Activated CD8-positive, alpha-beta memory T cell treated with anti-CD3 and anti-CD28 coated beads, Interleukin-2, amount 50 U/mL, for 4 hours (primary cell): ENCODE data around the gene PLAC9.
"Not testable (repeated sequence)": the region's sequence is repeated elsewhere in the genome, so short reads cannot be mapped to it uniquely, and the experiment has no call there.

Experiments used
- DNase-seq: peaks from one replicate; pipeline ENCODE4 v3.0.0-alpha.2; 2020

PLAC9 gene, protein sequence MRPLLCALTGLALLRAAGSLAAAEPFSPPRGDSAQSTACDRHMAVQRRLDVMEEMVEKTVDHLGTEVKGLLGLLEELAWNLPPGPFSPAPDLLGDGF

DNA sequence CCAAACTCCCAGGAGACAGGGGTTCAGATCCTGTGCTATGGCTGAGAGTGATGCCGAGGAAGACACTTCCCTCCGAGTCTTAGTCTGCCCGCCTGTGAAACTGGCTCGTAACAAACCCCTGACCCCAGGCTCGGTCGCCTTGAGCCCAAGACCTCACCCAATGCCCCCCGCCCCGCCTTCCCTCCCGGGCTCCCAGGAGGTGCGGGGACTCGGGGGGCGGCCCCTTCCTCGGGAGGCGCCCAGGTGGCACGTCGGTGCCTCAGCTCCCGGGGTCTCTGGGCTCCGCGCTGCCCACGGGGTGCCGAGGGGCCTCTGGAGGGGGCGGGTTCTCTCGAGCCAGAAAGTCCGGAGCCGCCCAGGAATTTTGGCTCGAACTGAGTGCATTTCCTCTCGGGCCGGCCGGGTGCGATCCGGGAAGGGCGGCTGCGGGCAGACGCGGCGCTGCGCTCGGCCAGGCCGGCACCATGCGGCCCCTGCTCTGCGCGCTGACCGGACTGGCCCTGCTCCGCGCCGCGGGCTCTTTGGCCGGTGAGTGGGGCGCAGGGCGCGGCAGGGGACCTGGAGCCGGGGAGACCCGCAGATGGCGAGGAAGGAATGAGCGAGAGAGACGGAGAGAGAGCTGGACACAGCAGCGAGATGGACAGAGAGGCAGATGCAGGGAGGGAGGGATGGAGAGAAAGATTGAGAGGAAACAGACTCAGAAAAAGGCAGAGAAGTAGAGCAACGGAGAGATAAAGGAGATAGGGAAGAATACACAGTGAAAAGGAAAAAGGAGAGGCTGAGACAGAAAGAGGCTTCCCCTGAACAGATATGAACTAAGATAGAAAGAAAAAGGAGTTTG lies at the start of gene PLAC9:
TSS of gene PLAC9 (plus strand) at position 432 of the 841 bp plus-strand sequence. CDS start at position 465, 33 bp downstream.
- no peak for DNase-seq

DNA sequence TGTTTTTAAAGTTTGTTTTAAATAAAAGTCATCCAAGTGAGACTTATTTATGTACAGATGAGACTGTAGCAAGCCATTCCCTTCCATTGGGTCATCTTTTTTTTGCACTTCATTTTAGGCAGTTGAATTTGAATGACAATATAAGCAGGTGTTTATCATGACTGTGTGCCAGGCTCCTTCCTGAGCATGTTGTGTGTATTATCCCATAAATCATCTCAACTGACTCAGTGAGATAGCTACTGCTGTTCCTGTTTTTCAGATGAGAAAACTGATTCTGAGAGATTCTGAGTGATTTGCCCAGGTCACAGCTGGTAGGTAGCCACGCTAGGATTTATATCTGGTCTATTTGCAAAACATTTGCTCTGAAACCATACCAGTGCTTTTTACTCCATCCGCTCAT lies 42.4 kb upstream of the PLAC9 start:
- DNase-seq, result no peak

DNA sequence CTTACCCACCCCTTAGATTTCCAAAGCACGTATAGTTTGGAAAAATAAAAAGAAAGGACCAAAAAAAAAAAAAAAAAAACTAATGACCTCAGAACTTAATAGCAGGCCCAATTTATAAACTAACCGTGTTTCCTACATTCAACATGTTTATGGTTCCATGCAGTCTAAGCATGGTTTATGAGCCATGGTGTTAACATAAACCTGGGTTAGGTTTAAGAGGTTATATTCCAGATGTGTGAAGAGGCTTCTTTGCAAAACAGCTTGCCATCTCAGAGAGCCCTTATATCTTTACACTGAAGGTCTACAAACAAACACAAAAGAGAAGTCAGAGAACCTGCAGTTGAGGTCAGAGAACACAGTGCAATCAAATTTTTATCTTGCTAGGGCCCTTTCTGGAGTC lies 38.3 kb upstream of the PLAC9 start:
- DNase-seq, result no peak

DNA sequence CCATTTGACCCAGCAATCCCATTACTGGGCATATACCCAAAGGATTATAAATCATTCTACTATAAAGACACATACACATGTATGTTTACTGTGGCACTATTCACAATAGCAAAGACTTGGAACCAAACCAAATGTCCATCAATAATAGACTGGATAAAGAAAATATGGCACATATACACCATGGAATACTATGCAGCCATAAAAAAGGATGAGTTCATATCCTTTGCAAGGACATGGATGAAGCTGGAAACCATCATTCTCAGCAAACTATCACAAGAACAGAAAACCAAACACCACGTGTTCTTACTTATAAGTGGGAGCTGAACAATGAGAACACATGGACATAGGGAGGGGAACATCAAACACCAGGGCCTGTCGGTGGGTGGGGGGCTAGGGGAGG lies 34.3 kb upstream of the PLAC9 start:
- DNase-seq, result not testable (repeated sequence)

DNA sequence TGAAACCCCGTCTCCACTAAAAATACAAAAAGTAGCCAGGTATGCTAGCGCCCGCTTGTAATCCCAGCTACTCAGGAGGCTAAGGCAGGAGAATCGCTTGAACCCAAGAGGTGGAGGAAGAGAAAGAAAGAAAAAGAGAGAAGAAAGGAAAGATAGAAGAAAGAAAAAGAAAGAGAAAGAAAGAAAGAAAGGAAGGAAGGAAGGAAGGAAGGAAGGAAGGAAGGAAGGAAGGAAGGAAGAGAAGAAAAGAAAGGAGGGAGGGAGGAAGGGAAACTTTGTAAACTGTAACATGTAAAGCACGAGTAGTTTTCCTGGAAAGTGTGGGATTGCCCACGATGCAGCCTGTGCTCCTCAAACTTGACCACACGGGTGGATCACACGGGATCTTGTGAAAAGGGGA lies 33.2 kb upstream of the PLAC9 start:
- not testable (repeated sequence) for DNase-seq

DNA sequence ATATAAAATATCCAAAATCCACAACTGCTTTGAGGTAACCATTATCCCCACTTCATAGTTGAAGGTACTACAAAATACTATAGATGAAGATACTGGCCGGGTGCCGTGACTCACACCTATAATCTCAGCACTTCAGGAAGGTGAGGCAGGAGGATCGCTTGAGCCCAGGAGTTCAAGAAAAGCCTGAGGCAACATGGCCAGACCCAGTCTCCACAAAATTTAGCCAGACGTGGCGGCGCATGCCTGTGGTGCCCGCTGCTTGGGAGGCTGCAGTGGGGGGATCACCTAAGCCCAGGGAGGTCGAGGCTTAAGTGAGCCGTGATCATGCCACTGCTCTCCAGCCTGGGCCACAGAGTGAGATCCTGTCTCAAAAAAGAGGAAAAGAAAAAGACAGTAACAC lies 32.4 kb upstream of the PLAC9 start:
- no peak for DNase-seq

DNA sequence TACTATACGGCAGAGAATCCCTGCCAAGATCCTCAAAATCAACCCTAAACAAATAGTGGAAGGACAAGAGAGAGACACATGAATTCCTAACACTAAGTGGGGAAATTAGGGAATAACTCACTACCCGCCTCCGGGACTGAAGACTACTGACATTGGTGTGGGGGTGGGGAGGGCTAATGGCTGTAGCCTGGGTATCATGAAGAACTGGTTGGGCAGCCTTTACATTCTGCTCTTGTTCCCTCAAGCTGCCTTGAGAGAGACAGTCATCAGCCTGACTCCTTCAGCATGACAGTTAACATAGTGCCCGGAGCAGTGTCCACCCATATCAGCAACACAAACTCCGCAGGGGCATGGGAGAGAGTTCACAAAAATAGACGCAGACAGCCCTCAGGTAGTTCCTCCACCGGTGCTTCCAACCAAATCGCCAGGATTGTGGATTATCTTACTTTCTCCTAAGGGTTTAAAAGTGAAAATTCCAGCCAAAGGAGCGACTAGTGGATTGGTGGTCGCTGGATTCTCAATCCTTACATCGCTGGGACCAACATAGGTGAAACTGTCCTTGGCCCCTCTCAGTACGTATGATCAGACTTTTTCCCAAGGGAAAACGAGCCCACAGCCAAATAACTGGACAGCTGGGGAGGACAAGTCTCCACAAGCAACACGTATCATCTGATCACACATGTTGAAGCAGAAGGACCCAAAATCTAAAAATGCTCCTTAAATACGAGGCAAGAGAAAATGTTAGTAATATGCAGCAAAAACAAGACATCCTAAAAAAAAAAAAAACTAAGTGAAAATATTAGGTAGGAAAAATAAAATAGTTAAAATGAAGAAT lies 31.5 kb upstream of the PLAC9 start:
- DNase-seq, result no peak

DNA sequence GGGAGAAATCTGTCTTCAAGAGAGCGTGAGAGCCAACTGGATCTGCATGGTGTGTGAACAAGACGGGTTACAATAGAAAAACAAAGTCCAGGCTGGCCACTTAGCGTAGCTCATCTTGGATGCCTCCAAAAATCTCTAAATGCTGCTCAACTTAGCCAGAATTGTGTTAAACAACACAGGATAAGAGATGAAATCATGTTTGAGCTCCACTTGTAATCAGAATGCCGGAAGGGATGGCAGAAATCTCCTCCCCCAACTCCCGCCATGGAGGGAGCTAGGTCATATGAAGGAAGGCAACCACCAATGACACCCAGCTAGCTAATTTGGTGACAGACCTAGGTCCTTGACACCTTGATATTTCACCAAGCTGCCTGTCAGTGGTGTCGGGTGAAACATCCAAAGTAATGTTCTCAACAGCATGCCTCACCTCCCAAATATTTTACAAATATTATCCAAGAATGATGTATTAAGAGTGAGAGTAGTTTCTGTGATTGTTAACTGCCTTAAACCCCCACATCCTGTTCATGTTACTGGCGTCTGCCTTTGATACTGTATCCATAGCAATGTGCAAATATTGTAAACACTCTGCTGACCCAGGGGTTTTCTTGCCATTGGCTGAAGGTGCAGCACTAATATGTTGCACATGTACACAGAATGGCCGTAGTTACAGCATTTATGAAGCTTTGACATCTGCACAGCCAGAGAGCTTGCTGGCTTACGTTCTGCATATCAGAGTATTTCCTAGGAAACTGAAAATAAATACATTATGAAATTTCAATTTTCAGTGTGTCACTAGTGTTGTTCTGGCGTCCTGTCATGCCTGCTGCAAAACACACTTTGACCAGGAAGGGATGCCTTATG lies 28.2 kb upstream of the PLAC9 start:
- DNase-seq, result no peak

DNA sequence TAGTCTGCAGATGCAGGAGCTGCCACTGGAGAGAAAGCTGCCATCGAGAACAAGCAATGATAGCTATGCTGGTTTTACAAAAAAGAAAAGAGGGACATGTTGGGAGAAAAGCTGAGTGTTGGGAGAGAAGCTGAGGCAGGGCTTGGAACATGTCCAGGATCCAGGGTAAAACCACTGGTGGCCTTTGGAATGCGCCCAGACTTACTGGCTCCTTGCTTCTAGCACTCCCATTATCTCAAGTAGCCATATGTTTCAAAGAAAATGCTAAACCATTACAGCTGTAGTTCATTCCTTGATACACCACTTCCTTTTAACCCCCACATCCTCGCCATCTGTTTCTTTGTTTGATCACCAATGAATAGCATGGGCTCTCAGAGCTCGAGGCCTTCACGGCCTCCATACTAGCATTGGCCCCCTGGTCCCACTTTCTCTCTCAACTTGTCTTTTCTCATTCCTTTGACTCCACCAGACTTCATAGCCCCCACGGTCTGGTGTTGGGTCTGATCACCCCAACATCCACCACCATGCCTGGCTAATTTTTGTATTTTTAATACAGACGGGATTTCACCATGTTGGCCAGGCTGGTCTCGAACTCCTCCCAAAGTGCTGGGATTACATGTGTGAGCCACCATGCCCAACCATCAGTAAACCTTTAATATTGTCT lies 23.8 kb upstream of the PLAC9 start:
- DNase-seq, result no peak

DNA sequence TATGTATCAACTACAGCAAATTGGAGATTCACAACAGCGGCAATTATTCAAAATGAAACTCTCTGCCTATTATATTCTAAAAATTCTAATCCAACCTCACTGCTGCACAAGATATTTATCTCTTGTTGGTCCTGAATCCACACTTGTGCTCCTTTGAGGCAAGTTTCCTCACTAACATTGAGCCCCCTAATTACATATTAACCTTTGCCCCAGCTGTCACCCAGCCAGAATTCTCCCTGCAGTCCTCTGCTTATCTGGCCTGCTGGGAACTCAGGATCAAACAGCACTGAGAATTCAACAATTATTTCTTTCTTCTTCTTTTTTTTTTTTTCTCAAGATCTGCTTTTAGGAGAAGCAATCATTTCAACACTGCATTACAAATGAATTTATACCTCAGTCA lies 21.5 kb upstream of the PLAC9 start:
- no peak for DNase-seq

DNA sequence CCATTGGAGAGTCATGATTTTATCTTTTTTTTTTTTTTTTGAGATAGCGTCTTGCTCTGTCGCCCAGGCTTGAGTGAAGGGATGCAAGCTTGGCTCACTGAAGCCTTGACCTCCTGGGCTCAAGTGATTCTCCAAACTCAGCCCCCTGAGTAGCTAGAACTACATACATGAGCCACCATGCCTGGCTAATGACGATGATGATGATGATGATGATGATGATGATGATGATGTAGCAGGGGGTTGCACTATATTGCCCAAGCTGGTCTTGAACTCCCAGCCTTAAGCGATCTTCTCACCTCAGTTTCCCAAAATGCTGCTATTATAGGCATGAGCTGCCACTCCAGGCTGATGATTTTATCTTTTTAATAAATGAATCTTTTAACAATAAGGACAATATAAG lies 13.9 kb upstream of the PLAC9 start:
- no peak for DNase-seq

DNA sequence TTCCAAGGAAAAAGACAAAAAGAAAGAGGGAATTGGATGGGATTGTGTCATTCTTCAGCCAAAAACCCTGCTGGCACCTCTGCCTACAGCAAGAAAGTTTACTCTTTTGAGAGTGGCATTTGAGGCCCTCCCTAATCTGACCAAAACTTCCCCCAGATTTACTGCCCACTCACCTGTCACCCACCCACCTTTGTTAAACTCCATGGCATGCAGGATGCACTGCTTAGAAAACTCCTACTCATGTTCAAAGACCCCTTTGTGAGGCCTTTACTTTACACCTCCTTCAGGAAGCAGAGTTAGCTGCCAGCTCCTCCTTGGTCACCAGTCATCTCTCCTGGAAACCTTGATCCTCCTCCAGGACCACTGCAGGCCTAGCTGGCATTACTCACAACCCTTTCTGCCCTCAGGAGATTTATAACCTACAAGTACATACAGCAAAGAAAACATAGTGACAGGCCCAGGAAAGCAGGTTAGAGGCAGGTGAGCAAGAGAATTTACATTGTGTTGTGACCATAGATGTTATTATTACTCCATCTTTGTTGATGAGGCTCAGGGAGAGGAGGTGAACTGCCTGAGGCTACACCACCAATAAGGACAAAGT lies 10.3 kb upstream of the PLAC9 start:
- DNase-seq, result no peak

DNA sequence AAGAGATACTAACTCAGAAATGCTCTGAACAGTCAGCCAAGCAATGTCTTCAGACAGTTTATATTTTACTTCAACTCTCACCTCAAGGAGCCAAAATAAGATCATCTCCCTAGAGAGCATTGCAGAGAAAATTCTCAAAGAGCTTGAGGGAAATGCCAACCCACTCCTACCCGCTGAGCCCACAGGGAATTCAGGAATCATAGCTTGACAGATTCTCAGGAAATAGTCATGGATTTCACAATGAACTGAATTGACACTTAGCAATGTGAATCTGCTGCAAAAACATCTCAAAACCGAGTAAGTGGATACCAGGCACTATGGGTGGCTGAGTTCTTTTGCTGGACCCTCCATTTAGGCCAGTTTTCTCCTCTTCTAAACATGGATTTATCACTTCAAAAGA lies 9.8 kb upstream of the PLAC9 start:
- no peak for DNase-seq

DNA sequence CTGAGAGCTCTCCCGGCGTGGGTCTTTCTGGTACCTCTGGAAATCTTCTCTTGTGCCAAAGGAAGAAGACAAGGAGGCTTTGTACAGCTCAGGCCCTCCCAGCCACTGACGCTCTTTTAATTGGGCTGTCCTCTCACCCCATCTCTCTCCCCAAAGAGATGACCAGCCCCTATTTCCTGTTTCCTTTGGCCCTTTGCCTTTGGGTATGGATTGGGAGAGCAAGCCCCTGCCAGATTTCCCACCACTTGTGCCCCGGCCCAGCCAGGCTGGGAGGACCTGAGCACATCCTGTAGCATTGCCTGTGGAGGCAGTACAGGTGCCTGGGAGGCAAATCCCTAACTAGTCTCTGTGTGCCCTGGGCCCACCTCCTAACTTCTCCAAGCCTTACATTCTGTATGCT lies 5.7 kb upstream of the PLAC9 start:
- DNase-seq, result no peak

DNA sequence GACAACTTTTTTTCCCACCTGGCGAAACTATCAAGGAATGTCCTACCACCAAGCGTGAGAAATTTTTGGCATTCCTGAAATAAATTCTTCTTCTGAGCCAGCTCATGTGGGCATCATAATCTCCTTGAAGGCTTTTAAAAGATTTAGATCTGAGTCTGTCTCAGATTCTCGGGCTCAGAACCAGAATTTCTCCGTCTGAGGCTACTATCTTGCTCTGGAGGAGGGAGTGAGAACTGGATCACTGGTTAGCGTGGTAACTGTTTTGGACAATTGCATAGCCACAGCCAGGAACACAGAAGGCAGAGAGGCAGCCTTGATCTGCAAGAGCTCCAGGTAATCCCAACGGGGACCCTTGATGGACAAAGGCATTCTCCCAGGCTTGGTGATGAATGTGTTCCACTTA lies 1.0 kb upstream of the PLAC9 start:
- DNase-seq, result no peak

DNA sequence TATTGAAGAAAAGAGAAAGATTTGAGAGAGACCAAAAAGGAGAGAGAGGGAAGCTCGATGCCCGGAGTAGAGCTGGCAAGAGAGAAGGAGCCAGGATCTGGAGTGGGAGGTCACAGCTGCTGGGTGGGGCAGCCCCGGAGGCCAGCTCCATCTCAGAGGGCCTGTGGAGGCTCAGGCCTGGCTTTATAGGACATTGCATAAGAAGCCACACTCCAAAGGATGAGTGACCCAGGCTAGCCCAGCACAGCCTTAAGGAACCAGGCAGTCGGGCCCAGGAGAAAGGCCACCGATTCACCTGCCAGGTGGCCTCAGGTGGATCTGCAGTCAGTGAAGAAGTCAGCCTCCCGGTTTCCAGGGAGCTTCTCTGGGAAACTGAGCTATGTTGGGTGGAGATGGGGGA lies 676 bp downstream of the PLAC9 start:
- no peak for DNase-seq

DNA sequence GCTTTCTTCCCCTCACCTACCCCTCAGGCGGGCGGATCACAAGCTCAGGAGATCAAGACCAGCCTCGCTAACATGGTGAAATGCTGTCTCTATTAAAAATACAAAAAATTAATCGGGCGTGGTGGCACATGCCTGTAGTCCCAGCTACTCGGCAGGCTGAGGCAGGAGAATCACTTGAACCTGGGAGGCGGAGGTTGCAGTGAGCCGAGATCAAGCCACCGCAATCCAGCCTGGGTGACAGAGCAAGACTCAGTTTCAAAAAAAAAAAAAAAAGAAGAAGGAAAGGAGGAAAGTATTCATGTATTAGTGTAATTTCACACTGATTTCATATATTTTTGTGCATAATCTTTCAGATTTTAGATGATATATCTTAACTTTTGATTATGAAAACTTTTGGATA lies 1.2 kb downstream of the PLAC9 start:
- not testable (repeated sequence) for DNase-seq

DNA sequence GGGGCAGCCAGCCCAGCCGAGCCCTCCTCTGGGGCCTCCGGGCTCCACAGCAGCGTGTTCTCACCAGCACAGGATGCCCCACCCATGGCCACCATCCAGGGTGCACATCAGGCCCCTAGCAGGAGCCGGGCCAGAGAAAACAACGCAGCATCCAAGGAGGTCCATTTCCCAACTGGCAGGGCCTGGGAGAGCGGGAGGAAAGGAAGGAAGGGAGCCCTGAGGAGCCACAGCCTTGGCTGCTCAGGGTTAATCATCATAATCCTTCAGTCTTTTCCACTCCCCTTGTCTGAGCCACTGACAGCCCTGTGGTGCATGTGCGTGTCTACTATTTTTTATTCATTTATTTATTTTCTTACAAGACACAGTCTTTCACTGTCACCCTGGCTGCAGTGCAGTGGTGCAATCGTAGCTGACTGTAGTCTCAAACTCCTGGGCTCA lies 3.6 kb downstream of the PLAC9 start:
- DNase-seq, result no peak

DNA sequence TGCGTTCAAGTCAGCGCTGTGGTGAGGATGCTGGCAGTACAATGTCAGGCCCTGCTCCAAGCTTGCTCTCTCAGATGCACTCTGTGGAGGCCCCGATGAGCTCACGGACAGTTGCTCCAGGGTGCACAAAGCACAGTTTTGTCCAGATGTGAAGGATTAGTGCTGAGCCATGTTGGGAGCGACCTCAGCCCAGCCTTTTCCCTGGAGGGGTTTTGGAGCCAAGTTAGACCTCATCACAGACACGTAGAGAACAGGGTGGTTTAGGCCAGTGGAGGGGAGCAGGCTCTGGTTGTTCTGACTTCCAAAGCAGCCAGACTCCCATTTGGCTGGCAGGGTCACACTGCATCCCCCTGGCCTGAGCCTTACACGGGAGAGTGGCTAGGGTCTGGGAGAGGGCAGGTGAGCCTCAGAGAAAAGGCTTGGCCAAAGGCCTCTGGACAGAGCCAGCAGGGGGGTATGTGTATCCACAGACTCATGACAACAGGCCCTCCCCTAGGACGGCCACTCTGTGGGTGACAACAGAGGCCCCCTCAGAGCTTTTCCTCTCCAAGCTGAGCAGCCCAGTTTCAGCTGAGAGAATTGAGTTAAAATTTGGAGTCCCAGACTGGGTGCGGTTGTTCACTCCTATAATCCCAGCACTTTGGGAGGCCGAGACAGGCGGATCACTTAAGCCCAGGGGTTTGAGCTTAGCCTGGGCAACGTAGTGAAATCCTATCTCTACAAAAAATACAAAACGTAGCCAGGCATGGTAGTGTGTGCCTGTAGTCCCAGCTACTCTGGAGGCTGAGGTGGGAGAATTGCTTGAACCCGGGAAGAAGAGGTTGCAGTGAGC lies 4.7 kb downstream of the PLAC9 start:
- DNase-seq, result no peak

DNA sequence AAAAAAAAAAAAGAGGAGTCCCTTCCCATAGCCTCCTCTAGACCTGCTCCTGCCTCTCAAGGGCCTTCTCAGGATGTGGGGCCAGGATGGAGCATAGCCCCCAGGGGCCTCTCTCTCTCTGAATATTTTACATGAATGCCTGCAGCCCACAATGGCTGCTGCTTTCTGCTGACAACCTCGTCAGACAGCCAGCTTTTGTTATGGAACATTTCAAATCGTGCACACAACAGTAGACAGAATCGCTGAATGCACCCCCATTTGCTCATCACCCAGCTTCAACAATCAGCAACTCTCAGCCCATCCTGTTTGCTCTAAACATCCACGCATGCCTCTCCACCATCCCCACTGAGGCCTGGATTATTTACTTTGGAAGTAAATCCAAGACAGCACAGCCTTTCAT lies 5.4 kb downstream of the PLAC9 start:
- no peak for DNase-seq

DNA sequence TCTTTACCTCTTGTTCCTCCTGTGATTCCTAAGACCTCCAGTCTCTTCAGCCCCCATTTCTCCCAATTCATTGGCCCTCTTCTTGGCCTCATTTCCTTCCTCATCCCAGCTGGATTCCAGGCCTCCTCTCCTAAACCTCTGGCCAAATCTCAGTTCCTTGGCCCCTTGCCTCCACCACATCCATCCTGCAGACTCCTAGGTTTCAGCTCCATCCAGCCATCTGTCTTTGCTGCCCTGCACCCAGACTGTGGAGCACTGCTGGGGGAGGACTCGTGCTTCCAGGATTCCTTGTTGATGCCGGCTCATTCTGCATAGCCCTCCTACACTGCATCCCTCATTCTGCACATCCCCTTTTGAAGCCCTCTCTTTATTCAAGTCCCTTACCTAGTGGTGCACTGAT lies 6.7 kb downstream of the PLAC9 start:
- no peak for DNase-seq
